NCI-H1694 (cell line): ENCODE measurements around the gene CCDC102A.
"Not testable (repeated sequence)": the region's sequence is repeated elsewhere in the genome, so short reads cannot be mapped to it uniquely, and the experiment has no call there.

ENCODE experiments used
- DNase-seq: peaks from one replicate; lab custom pipeline; 2025; lab: John Stamatoyannopoulos, UW

Gene CCDC102A

DNA sequence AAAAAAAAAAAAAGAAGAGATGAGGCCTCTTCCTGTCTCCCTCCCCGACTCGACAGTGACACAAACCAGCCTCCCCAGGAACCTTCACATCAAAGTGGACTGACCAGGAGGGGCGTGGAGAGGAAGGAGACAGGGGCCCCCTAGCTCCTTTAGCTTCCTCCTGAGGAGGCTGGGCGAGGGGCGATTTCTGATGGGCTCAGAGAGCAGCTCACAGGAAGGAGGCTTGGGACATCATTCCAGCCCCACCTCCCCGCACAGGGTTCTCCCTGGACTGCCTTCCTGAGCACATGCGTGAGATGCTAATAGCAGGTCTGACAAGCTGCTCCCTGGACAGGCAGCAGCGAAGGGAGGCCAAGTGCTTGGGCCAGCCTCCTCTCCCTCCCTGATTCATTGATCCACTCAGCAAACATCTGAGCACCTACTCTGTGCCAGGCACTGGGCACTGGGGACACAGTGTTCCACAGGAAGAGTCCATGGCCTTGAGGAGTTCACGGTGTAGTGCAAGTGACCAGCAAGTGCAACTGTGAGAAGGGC lies 35.7 kb downstream of the CCDC102A start:
- DNase-seq = no peak

DNA sequence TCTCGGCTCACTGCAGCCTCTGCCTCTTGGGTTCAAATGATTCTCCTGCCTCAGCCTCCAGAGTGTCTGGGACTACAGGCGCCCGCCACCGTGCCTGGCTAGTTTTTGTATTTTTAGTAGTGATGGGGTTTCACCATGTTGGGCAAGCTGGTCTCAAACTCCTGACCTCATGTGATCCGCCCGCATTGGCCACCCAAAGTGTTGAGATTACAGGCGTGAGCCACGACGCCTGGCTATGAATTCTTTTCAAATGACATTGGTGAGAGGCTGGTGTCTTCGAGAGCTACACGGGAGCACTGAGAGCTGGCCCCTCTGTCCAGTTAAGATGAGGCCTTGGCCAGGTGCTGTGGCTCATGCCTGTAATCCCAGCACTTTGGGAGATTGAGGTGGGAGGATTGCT lies 36.4 kb downstream of the CCDC102A start:
- not testable (repeated sequence) for DNase-seq

DNA sequence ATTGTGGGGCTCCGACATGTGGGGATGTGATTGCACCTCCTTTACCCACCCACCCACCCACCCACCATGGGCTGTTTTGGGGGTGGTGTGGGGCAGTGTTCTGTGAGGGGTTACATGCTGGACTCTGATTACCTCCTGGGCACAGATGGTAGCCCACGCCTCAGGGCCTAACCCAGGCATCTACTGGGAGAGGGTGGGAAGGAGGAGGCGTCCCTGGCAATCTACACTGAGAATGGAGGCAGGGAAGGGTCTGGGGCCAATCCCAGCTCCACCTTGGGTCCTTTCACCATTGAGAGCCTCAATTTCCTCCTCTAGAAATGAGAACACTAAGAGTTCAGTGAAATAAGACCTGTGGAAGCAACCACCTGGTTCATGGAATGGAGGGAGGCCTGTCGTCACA lies 38.3 kb downstream of the CCDC102A start:
- DNase-seq = no peak

DNA sequence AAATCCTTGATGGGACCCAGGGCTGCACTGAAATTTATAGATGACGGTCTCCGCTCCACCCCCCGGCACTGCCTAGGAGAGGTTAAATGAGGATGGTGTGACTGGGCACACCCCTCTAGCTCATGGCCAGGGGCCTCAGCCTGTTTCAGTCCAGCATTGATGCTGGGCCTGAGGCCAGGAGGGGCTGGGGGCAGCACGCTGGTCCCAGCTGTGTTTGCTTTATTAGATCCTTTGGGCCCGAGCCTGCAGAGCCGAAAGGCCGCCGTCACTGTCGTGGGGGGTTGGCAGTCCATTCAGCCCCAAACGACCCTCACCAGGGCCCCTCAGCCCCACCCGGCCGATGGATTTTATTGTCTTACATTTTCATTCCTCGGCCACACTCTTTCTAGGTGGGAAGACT lies 39.2 kb downstream of the CCDC102A start:
- no peak for DNase-seq

DNA sequence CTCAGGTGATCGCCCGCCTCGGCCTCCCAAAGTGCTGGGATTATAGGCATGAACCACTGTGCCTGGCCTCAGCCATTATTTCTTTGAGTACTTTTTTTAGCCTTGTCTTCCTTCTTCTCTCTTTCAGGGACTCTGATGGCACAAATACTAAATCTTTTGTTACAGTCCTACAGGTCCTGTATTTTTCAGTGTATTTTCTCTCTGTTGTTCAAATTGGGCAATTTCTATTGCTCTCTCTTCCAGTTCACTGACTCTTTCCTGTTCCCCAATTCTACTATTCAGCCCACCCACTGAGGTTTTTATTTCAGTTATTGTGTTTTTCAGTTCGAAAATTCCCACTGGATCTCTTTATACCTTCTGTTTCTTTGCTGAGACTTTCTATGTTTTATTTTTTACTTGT lies 42.6 kb downstream of the CCDC102A start:
- DNase-seq = no peak

DNA sequence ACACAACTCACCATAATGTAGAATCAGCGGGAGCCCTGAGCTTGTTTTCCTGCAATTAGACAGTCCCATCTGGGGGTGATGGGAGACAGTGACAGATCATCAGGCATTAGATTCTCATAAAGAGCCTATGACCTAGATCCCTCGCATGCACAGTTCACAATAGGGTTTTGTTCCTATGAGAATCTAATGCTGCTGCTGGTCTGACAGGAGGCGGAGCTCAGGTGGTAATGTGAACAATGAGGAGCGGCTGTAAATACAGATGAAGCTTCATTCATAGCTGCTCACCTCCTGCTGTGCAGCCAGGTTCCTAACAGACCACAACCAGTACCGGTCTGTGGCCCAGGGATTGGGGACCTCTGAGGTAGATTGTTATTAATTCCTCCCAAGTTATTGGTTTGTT lies 47.1 kb downstream of the CCDC102A start:
- no peak for DNase-seq

DNA sequence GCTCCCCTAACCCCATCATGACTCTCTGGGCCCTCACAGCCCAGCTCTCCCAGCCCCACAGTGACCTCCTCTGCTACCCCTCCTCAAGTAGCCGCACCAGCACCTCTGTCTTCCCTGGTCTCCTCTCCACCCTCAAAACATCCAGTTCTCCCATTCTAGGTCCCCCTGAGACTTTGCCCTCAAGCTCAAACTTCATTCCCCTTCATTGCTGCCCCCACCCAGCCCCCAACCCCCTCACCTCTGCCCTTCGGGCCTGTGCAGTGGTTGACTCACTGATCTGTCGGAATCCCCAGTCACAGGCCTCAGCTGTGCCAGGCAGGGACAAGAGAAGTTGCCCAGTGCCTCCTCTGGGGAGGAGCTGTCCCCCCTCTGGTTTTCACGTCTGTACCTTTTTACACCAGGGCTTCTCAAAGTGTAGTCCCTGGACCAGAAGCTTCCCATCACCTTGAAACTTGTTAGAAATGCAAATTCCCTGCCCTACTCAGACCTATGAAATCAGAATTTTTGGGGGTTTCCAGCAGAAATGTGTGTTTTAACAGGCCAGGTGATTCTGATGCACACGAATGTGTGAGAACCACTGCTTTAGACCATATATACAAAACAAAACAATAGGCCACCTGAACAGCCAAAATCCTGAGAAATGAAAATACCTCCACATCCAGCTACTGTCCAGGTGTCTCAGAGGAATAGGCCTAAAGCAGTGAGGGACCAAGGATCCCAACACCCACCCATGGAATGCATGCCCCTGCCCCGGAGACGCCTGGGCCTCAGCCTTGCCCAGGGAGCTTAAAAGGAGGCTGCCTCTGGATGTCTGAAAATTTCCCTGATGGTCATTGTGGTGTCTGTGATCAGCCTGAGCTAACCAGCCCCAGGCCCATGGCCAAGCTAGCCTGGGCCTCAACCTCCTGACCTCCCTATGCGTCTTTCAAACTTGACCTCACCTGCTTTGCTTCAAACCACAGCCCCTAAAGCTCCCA lies 49.2 kb downstream of the CCDC102A start:
- no peak for DNase-seq

DNA sequence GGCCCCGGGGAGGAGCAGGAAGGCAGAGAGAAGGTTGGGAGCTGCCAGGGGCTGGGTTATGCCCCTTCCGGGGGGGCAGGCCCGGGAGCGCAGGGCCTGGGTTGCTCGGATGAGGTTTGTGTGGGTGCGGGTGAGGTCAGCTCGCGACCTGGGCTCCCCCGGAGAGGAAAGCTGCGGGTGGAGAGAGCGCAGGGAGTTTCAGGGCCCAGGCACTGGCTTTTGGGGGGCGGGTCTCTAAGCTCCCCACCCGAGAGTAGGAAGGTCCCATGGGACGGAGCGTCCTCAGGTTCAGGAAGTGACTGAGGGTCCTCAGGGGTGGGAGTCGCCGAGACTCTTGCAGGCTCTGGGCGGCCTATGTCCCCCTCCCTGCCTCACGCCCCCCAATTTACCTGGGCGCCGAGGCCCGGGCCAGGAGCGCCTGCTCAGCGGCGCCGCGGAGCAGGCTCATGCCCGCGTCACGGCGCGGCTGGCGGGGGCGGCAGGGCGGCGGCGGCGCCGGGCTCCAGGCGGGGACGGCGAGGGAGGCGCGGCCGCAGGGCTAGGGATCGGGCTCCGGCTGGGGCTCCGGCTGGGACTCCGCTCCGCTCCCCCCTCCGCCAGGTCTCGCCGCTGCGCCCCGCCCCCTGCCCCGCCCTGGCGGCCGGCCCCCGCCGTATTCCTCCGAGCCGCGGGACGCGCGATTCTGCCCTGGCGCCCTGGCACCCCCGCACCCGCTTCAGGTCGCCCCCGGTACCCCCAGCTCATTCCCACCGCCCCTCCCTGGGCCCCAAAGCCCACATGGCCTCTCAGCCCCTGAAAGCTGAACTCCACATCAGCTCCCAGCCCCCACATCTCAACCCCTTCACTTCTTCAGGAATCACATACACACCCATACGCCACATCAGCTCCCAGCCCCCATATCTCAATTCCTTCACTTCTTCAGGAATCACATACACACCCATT lies 50.2 kb downstream of the CCDC102A start, which contains the start of gene DOK4:
DOK4 (minus strand) TSS at position 578 of the 942 bp plus-strand sequence. CDS start 6,986 bp downstream, outside the sequence.
- DNase-seq = peak; percentile 18

DNA sequence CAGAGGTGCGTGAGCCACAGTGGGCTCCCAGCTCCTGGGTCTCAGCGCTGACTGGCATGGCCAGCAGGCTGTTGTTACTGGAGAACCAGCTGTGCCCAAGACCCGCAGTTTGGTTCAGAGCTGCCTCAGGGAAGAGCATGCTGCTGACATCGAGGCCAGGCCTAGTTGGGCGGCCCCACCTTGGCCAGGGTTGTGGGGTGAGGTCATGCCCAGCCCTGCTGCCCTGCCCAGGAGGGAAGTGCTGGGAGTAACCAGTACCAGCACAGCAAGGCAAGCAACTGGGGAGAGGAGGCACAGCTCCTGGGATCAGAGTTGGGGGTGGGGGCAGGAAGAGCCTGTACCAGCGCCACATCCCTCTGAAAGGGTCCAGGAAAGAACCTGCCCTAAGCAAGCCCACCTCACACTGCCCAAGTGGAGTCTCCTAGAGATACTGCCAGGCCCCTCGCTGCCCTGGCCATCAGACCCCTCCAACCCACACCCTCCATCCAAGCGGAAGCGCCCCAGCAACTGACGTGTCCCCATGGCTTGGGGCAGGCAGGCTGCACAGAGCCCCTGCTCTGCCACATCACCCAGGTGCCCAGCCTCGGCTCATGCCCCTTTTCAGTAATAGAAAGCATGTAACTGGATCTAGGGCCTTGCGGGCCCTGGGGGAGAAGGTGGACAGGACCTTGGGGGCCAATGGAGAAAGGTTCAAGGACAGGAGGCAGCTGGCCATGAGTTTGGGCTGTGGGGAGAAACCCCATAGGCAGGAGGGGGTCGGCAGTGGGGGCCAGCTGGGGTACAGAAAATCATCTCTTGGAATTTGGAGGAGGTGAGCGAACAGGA lies 51.1 kb downstream of the CCDC102A start:
- no peak for DNase-seq

DNA sequence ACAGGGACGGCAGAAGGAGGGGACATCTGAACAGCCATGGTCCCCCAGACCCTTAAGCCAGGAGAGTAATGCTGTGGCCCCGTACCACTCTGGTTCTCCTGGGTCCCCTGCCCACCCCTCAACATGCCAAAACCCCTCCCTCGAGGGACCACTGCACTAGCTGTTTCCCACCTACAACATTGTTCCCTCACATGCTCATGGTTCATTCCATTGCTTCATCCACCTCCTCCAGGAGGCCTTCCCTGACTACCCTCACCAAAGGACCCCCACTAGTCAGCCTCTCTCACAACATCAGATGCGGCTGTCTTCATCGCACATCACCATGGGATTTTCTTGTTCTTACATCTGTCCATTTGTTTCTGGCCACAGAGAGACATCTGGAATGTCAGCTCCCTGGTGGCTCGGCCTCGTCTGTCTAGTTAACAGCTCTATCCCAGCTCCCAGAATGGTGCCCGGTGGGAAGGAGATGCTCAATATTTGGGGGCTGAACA lies 51.8 kb downstream of the CCDC102A start:
- no peak for DNase-seq

DNA sequence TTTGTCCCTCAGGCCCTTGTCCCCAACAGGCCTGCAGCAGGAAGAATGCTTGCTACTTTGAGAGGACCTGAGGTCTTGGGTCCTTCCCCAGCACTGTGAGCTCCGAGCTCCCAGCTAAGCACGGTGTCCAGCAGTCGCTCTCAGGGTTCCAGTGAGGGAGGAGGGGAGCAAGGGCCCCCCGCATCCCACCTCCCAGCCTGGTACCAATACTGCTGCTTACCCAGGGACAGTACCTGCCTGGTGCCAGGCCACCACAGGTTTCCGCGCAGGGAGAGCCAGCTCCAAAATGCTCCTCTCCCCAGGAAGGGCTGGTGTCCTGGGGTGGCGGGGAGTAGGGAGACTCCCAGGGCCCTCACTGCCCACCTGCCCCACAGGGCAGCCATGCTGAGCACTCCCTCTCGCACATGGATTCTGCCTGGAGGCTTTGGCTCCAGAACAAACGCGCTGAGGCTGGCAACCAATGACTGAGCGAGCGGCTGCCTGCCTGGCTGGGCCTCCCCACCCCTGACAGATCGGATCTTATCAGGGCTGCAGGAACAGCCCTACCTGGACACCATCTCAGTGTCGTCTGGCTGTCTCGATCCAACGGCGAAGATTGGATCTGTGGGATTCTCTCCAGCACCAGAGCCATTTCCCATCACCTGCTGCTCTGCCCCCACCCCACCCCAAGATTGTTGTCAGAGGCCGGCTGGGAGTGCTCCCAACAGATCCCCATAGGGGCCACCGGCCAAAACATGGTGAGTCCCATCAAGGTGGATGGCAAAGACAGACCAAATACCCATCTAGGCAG lies 52.5 kb downstream of the CCDC102A start:
- no peak for DNase-seq

DNA sequence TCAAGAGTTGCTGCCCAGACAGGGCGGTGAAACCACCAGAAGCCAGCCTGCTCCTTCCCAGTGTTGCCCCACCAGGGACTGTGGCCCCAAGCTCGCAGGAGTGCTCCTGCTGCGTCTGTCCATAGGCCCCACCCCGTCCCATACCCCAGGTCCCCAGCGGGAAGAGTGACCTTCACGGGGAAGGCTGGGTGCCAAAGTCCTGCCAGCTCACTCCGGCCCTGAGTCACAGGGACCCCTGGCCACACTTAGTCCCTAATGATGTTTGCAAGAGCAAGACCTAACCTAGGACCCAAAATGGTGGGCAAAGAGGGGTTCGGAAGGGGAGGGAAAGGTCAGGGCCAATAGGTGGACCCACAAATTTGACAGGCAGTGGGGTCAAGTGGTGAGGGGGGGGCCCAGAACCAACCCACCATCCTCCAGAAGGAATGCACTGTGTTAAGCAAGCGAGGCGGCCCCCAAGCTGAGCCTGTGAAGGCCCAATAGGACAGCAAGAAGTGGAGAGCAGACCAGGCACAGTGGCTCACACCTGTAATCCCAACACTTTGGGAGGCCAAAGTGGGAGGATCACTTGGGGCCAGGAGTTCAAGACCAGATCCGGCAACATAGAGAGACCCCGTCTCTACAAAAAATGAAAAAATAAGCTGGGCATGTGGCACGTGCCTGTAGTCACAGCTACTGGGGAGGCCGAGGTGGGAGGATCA lies 53.4 kb downstream of the CCDC102A start:
- DNase-seq = no peak

DNA sequence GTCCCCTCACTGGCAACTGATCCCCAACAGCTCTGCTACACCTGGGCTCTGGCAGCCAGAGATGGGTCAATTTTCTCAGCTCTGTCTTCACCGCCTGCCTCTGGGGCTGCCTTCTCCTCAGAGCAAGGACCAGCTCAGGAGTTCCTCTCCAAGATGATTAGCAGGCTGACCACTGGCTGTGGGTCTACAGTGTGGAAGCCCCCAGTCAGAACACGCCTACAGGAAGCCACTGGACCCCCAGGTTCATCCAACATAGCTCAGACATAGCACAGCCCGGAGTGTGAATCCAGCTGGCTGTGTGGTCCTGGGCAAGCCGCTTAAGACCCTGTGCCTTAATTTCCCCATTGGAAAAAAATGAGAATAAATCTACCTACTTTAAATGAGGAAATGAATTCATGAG lies 55.0 kb downstream of the CCDC102A start:
- DNase-seq = no peak

DNA sequence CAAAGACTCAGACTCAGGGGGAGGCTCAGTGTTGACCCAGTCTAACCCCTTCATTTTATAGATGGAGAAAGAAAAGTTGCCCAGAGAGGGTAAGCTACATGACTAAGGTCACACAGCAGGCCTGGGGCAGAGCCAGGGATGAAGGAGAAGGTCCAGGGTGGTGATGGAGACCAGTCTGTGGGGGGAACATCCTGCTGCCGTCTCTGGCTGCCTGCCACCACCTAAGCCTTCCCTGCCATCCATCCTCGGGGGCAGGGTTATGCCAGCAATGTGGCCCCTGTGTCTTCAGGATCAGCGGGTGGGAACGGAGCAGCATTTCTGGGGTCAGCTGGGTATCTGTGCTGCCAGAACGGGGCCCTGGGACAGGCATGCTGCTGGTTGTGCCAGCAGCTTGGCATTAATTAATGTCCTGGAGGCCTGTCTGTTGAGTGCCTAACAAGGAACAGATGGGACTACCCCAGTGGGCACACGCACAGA lies 55.6 kb downstream of the CCDC102A start:
- peak; percentile 38 for DNase-seq

DNA sequence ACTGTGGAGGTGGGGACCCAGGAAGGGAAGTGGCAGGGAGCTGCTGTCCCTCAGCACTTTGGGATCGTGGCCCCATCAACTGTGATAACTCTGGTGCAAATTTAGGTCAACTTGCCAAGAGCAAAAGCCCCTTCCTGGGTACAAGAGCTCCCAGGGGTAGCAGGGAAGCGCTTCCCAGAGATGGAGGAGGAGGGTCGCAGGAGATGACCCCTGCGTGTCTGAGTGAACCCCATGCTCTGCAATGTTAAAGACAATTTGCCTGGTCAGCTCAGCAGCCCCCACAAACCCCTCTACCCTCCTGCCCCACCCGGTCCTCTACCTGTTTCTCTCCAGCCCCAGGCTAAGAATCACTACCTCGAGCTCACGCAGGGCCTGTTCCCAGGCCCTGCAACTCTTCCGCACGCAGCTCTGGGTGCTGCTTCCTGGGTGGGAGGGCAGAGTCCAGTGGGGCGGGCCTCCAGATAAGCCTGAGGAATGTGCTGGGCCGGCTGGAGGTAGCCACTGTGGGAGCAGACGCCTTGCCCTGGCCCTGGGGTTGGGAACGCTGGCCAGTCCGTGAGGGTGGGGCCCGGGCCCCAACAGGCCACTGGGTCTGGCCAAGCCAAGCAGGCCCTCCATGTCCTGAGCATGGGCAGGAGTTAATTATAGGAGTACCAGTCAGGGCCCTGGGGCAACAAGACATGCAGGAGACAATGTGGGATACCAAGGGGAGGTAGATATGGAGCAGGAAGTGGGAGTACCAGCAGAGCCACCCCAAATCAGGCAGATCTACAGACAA lies 56.2 kb downstream of the CCDC102A start:
- no peak for DNase-seq

DNA sequence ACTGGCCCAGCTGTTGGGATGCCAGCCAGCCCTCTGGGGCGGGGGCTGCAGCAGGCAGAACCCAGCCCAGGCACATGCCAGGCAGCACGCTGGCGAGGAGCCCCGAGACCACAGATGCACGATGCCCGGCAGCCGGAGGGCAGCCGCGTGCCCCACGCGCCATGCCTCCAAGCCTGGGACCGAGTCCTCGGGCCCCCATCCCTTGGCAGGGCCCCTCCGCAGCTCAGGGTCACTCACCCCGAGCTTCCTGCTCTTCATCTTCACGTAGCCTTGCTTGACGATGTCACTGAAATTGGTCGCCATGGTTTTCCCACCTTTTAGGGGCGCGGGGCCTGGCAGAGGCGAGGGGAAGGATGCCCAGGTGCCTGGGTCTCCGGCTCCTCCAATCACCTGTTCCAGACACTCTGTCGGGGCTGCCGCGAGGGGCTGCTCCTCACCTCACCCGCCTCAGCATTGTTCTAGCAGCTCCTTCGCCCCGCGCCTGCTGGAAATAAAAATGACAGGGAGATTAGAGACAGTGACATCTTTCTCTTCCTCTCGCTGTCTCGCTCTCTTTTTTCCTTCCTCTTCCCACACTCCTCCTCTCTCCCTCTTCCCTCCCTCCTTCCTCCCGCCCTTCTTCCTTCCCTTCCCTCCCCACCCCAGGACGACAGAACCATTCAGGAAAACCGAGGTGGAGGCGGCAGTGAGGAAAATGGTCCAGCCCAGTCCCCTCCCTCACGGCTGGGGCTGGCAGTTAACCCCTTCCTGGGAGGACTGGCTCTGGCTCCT lies 57.0 kb downstream of the CCDC102A start:
- DNase-seq = peak; percentile 30

DNA sequence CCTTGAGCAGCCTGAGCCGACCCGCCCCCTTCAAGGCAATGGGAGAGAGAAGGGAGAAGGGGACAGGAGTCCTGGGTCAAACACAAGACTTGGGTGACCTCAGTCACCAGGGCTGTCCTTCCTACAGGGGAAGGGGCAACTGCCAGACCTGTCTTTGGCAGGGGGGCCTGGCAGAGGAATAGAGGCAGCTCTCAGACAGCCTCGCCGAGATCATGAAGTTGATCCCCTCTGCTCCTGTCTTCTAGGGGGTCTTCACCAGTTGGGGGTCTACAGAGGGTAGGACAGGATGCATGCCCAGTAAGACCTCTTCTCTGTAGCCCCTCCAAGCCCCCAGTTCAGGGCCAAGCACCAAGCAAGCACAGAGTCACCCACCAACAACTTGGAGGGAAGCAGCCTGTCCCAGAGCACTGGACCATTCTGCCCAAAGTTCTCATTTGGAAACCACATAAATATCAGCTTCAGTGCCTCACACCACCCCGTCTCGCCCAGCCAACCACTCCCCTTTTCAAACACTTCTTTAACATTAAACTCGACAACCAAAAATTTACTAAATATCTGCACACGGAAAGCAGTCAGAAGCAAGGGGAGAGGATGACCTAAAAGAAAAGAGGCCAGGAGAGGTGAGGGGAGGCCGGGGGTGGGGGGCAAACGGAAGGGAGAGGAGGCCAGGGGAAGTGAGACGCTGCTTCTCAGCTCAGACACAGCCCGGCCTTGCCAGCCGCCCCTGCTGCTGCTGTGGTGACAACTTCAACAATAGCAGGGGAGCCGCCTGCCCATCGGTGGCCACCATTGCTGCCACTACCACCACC lies 57.8 kb downstream of the CCDC102A start:
- DNase-seq = no peak
